GM10266 (cell line): ENCODE results near the gene NEDD4L.

Experiments used
- DNase-seq: peaks from one replicate; pipeline ENCODE4 v3.0.0; 2012; ENCODE audit errors: extremely low spot score
- CTCF ChIP-seq: IDR thresholded peaks from 2 replicates; pipeline ENCODE4 v1.5.1; 2012; ENCODE audit warnings: mild to moderate bottlenecking, low read depth; ENCODE audit not compliant: control insufficient read depth, insufficient read depth; ENCODE audit errors: missing control alignments

The NEDD4L gene

GRCh38 chr18:58234359-58234741, 190.3 kb downstream of the NEDD4L start:
- TF ChIP-seq CTCF, result no peak
- no peak for DNase-seq

GRCh38 chr18:58235001-58235436, 191.0 kb downstream of the NEDD4L start:
- no peak for DNase-seq
- TF ChIP-seq CTCF, result no peak

GRCh38 chr18:58239879-58240278, 195.9 kb downstream of the NEDD4L start:
- no peak for DNase-seq
- no peak for TF ChIP-seq CTCF

- no peak for DNase-seq
- no peak for TF ChIP-seq CTCF
These were observed 197.1 kb downstream of the NEDD4L start for GRCh38 chr18:58241026-58241679.

- no peak for TF ChIP-seq CTCF
- no peak for DNase-seq
These were observed 197.9 kb downstream of the NEDD4L start for GRCh38 chr18:58241877-58242276.

GRCh38 chr18:58242435-58242834, 198.4 kb downstream of the NEDD4L start:
- no peak for TF ChIP-seq CTCF
- DNase-seq, result no peak

- TF ChIP-seq CTCF, result no peak
- DNase-seq, result no peak
These were observed 198.9 kb downstream of the NEDD4L start for GRCh38 chr18:58242968-58243367.
